T-helper 1 cell (primary cell): ENCODE data around the gene SLFN13.
"Not testable (repeated sequence)": the region's sequence is repeated elsewhere in the genome, so short reads cannot be mapped to it uniquely, and the experiment has no call there.

Source experiments
- DNase-seq, 5 donors: peaks; one replicate each; pipeline ENCODE4 v3.0.0-alpha.2; 2012 to 2020
- total RNA-seq, 4 donors: gene quantifications; one replicate each; lab custom pipeline; 2026; lab: John Stamatoyannopoulos, UW

Gene SLFN13, protein sequence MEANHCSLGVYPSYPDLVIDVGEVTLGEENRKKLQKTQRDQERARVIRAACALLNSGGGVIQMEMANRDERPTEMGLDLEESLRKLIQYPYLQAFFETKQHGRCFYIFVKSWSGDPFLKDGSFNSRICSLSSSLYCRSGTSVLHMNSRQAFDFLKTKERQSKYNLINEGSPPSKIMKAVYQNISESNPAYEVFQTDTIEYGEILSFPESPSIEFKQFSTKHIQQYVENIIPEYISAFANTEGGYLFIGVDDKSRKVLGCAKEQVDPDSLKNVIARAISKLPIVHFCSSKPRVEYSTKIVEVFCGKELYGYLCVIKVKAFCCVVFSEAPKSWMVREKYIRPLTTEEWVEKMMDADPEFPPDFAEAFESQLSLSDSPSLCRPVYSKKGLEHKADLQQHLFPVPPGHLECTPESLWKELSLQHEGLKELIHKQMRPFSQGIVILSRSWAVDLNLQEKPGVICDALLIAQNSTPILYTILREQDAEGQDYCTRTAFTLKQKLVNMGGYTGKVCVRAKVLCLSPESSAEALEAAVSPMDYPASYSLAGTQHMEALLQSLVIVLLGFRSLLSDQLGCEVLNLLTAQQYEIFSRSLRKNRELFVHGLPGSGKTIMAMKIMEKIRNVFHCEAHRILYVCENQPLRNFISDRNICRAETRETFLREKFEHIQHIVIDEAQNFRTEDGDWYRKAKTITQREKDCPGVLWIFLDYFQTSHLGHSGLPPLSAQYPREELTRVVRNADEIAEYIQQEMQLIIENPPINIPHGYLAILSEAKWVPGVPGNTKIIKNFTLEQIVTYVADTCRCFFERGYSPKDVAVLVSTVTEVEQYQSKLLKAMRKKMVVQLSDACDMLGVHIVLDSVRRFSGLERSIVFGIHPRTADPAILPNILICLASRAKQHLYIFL
- 45.2 to 52.9 (median 46.6) reads per million in 4 donors for total RNA-seq

- DNase-seq, result peak; percentile 60 to 87 (median 72)
Observed at GRCh38 chr17:35448214-35448898, at the start of gene SLFN13. SLFN13 (minus strand) TSS chr17:35448766; CDS start chr17:35445680, 3,086 bp downstream.

- DNase-seq, result no peak
Observed at GRCh38 chr17:35496451-35497290, 48.1 kb upstream of the SLFN13 start.

DNA sequence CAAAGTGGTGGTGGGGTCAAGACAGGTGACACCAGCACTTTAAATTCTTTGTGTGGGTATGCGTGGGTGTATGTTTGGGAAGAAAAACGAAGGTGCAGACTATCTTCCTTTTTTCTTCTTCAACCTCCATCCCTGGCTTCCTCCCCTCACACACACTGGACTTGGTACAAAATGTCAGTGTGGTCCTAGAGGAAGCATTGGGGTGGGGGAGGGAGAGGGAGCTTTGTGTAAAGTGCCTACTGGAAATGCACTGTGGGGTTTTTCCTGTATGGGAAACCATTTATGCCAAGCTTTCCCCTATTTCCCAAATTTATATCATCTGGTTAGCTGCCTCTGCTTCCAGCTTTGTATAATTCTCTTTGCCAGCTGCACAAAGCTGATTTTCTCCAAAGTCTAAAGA is 44.5 kb upstream of the SLFN13 start:
- DNase-seq, result no peak

- DNase-seq, result no peak
Observed at GRCh38 chr17:35491417-35491816, 42.9 kb upstream of the SLFN13 start.

DNA sequence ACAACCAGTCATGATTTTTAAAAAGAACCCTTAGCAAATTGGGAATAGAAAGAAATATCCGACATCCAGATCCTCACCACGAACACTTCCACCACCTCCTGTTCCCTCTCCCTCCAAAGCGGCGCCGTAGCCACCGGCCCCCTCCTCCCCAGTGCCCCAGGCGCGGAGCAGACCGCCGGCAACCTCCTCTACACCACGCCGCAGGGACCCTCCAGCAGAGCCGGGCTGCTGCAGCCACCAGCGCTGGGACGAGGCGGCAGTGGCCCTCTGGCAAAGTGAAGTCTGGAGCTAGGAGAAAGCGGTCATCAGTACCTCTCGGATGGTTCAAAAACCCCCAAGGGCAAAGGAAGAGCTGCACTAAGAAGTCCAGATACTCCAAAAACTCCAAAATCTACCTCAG is 41.4 kb upstream of the SLFN13 start:
- no peak for DNase-seq

GRCh38 chr17:35488991-35489390 is 40.4 kb upstream of the SLFN13 start:
- DNase-seq, result no peak

DNA sequence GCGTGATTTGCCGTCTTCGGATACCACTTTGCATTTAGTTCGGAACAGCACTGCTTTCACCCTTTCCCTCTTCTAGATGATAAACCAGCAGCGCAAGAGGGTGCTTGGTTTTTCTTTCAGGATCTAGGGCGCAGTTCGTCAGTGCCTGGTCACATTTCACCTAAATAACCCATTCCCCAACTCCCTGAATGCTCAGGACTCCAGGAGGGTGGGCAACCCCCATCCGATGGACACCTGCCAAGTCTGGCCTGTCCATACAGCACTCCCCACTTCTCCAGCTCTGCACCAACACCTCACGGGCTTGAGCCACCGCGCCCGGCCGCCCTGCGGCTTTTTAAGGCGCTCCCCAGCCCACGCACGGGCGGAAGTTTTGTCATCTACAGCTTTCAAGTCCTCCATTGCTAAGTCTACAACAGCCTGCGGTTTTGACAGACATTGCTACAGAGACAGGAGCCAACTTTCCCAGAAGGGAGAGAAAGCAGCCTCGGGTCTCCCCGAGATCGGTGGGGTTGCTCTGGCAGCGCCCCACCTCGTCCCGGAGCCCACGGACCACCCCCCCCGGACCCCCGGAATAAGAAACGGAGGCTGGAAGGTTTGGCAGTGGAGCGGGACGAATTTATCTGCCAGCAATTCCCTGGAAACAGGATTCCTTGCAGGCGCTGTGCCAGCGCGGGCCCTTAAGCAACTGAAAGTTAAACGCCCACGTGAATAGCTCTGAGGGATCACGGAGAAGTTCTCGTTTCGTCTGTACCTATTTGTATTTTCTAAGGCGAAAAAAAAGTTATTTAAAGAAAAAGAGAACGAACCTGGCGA is 38.6 kb upstream of the SLFN13 start:
- DNase-seq, result peak; percentile 40 to 76 (median 61)

GRCh38 chr17:35479271-35479670 is 30.7 kb upstream of the SLFN13 start:
- no peak for DNase-seq

DNA sequence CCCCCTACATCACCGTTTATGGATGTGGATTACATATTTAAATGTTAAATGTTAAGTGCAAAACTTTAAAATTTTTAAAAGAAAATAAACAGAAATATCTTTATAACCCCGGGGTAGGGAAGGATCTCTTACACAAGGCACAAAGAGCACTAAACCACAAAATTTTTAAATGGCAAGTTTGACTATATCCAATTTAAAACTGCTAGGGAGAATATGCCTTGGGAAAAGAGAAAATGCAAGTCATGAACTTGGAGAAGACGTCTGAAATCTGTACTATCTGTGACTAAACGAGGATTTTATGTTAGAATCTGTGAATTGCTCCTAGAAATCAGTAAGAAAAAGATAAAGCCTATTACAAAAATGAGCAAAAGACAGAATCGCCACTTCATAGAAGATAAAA is 28.7 kb upstream of the SLFN13 start:
- DNase-seq, result no peak

DNA sequence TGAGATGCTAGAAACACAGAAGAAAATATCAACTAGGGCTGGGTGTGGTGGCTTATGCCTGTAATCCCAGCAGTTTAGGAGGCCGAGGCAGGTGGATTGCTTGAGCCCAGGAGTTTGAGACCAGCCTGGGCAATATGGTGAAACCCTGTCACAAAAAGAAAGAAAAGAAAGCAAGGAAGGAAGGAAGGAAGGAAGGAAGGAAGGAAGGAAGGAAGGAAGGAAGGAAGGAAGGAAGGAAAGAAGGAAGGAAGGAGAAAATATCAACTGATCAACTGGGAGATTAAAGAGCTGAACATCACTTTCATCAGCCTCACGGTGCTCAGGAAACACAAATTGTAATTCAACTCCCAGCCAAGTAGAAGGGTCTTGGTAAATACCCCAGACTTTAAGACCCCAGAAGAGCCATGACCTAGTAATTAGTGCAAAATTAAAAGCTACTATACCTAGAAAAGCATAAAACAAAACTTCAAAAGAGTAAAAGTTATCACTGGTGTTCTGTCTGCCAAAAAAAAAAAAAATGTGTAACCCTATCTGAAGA is 27.8 kb upstream of the SLFN13 start:
- no peak for DNase-seq

DNA sequence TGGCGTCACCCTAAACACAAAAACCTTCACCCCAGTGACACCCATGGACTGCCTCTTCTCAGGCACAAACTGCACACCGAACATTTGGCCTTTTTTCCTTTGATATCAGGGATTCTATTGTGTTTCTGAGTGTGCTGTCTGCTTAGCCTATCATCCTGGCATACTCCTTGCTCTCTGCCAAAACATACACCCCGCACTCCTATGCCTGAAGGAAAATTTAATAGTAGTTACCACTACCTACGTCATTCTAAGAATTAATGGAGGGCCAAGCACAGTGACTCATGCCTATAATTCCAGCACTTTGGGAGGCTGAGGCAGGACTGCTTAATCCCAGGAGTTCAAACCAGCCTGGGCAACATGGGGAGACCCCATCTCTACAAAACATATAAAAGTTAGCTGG is 19.9 kb upstream of the SLFN13 start:
- DNase-seq, result no peak

- peak in 1 of 5 donors; percentile 57 for DNase-seq
Observed at GRCh38 chr17:35467824-35468223, 19.3 kb upstream of the SLFN13 start.

- DNase-seq, result peak; percentile 41 to 65 (median 55)
Observed at GRCh38 chr17:35460354-35460851, 11.8 kb upstream of the SLFN13 start.

DNA sequence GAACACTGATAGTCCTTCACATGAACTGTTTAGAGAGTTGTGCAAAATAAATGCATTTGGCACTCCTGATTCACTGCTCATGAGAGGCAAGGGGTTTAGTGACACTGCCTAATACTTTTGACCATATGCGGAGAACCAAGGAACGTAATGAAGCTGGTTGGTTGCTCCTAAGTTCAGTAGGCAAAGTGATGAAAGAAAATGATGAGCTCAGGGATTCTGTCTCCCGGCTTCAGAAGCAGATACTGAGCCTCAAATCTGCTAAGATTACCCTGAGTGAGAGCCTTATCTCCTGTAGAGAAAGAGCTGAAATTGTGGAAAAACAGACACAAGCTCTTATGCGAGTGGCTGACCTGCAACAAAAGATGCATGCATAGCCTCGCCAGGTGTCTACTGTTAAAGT is 5.5 kb upstream of the SLFN13 start:
- DNase-seq, result not testable (repeated sequence)

DNA sequence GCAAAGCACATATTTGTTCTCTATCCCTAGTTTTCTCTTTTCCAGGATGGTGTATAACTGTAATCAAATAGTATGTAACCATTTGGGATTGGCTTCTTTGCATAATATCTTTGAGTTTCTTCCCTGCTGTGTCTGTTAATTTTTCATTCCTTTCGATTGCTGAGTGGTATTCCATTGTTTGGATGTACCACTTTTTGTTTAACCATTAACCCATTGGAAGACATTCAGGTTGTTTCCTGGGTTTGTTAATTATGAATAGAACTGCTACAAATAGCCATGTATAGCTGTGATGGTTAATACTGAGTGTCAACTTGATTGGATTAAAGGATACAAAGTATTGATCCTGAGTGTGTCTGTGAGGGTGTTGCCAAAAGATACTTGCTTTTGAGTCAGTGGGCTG is 4.6 kb upstream of the SLFN13 start:
- no peak for DNase-seq

DNA sequence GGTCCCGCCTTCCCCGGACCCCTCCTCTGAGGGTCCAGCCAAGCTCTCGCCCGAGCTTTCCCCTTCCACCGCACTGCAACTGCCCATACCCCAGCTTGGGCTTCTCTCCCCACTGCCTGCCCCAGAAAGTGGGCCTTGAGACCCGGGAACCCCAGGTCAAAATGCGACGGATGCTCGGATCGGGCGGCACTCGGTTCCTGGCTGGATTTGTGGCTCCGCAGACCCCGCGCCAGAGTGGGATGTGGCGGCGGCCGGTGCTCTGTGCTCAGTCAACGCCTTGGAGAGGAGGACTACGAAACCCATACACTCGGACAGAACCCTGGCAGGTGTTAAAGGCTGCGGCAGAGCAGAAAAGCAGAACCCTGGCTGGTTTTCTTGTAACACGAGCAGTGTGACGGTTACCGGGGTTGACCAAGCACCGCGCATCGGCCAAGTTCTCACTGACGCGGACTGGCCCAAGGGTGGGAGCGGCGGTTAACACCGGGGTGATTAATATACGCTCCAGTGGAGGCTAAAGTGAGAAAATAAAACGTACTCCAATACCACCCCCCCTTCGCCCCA is 885 bp upstream of the SLFN13 start:
- DNase-seq, result no peak

- DNase-seq, result no peak
Observed at GRCh38 chr17:35448899-35449227, 297 bp upstream of the SLFN13 start.

GRCh38 chr17:35447499-35447898 is 1.1 kb downstream of the SLFN13 start:
- no peak for DNase-seq

GRCh38 chr17:35438433-35438832 is 10.1 kb downstream of the SLFN13 start:
- DNase-seq, result no peak
